HG02852 (cell line): Measurements from ENCODE around the gene IQCN.

Experiments used
- ATAC-seq: cut with Tn5 transposase; IDR thresholded peaks from one replicate; pipeline ENCODE4 v1.9.1; 2021; ENCODE audit warnings: mild to moderate bottlenecking, moderate library complexity; ENCODE audit not compliant: unreplicated experiment

IQCN gene

DNA sequence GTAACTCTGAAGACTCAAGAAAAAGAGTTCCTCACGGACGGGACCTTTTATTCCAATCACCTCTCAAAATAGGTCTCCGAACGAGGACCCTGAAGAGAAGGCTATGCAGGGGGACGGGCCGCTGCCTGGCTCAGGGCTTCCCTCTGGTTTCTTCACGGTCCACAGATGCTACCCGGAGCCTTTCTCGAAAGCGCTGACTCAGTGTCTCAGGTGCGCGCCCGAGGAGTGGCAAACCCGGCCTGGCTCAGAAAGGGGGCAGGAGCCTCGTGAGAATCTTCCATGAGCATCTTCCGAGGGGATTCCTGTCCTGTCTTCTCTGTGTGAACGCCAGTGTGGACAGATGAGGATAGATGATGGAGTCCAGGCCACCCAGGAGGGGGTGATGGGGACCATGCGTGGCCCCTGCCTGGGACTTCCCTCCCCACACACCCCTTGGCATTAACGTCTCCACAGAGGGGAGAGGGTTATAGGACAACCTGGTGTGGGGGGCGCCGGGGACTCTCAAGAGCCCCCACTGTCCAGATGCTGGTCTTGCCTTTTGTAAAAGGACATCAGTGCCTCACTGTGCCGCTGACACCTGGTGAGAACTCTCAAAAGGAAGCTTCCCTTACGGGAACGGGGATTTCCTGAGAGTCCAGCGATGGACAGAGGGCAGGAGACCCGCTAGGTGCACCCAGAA is 32.1 kb upstream of the IQCN start:
- ATAC-seq = no peak

DNA sequence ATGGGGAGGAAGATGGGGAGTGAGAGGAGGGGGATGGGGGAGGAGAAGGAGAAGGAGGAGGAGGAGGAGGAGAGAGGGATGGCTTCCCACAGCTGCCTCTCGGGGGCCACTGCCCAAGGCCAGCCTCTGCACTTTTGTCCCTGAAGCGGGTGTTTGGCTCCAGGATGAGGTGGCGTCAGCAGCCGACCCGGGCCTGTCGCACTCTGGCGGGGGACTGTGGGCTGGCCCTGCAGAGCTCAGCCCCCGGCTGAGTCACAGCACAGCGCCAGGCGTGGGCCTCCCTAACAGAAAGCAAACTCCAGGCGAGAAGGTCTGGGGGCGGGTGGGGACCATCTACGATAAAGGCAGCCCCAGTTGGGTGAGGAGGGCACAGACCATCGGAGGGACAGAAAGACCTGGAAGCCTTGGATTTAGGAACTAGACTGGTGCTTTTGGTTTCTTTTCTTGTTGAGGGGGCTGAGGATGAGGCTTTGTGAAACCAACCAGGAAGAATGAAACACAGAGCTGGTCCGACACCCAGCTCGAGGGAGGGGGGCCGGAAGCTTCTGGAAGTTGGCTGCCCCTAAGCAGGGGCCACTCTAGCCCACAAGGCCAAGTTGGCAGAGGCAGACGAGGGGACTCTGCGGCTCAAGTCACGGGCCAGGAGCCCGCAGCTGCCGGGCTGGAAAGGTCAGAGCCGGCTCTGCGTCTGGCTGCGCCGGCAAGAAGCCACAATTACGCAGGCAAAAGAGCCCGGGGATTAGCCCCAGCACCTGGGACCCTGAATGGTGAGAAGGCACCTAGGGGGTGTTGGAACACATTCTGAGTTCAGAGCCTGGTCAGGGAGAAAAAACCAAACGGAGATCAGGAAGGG is 30.4 kb upstream of the IQCN start:
- no peak for ATAC-seq

DNA sequence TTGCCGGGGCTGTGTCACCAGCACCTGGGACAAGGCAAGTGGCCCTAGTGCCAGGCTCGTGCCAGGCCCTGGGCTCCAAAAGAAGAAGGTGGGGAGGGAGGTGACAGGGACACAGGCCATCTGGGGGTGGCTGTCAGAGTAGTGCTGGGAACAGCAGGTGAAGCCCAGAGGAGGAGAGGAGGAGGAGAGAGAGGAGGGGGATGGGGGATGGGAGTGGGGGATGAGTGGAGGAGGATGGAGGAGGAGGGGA is 29.9 kb upstream of the IQCN start:
- no peak for ATAC-seq

- ATAC-seq = no peak
Measured at GRCh38 chr19:18301718-18302111, 27.5 kb upstream of the IQCN start.

DNA sequence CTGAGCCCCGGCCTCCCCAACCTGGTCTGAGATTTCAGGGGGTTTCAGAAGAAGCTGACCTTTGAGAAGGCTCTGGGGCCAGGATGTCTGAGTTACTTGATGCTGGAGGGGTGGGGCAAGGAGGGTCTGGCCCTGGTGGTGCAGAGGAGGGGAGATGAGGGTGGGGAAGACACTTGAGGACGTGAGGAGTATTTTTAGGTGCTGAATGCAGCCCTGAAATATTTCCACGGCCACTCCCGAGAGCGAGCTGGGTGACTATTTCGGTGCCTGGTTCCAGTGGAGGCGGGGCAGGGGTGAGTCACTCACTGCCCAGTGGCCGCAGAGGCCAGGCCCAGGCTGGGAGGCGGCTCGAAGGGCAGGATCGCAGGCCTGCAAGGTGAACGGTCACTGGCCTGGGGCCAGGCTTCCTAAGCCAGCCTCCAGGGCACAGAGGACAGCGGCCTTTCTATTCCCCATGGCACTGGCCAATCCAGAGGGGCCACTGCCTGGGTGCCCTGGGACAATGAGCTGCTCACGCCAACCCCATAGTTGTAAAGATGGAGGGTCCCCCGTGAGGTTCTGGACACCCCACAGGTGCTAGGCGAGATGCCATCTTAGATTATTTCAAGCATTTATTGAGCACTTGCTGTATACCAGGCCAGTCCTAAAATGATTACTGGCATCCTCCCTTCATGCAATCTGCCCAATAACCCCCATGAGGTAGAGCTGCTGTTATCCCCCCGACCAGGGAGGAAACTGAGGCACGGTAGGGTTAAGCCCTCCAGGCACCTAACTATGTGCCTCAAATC is 26.9 kb upstream of the IQCN start:
- no peak for ATAC-seq

DNA sequence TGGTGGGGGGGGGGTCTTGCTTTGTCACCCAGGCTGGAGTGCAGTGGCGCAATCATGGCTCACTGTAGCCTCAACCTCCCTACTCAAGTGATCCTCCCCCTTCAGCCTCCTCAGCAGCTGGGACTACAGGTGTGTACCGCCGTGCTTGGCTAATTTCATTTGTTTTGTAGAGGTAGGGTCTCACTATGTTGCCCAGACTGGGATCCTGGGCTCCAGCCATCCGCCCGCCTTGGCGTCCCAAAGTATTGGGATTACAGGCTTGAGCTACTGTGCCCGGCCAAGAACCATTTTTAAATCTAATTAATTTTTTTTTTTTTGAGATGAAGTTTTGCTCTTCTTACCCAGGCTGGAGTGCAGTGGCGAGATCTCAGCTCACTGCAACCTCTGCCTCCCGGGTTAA is 25.4 kb upstream of the IQCN start:
- ATAC-seq = no peak

GRCh38 chr19:18298601-18299000 is 24.3 kb upstream of the IQCN start:
- no peak for ATAC-seq

- ATAC-seq = no peak
Measured at GRCh38 chr19:18297308-18297707, 23.1 kb upstream of the IQCN start.

DNA sequence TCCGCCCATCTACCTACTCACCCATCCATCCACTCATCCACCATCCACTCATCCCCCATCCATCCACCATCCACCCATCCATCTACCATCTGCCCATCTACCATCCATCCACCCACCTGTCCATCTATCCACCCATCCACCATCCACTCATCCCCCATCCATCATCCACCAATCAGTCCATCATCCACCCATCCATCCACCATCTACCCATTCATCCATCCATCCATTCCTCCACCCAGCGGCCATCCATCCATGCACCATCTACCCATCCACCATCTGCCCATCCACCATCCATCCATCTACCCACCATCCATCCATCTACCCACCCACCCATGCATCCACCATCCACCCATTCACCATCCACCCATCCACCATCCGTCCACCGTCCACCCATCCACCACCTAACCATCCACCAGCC is 20.8 kb upstream of the IQCN start:
- ATAC-seq = no peak

- ATAC-seq = no peak
Measured at GRCh38 chr19:18294467-18294864, 20.2 kb upstream of the IQCN start.

DNA sequence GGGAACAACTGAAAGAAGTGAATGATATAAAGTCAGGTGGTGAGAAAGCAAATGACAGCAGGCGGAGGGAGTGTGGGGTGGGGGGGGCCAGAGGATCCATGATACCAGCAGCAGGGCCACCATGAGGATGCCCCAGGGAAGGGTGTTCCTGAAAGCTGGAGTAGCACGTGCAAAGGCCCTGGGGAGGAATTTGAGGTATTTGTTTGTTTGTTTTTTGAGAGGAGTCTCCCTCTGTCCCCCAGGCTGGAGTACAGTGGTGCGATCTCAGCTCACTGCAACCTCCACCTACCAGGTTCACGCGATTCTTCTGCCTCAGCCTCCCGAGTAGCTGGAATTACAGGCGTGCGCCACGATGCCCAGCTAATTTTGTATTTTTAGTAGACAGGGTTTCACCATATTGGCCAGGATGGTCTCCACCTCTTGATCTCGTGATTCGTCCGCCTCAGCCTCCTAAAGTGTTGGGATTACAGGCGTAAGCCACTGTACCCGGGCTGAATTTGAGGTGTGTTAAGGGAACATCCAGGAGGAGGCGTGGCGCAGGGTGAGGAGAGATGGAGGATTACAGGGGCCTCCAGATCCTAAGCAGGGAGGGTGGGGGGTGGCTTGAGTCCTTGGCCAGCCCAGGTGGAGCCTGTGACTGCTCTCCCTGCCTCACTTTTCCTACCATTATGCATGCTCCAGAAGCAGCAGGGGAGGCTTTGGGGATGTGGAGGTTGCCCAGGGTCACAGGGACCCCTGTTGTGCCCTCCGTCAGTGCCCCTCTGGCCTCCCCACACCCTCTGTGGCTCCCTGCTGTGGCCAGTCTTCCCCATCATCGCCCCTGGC is 19.6 kb upstream of the IQCN start:
- no peak for ATAC-seq

- ATAC-seq = no peak
Measured at GRCh38 chr19:18292810-18293641, 18.8 kb upstream of the IQCN start.

GRCh38 chr19:18292462-18292809 is 18.2 kb upstream of the IQCN start:
- ATAC-seq = no peak

- ATAC-seq = peak; percentile 52
Measured at GRCh38 chr19:18291590-18292461, 17.6 kb upstream of the IQCN start.

DNA sequence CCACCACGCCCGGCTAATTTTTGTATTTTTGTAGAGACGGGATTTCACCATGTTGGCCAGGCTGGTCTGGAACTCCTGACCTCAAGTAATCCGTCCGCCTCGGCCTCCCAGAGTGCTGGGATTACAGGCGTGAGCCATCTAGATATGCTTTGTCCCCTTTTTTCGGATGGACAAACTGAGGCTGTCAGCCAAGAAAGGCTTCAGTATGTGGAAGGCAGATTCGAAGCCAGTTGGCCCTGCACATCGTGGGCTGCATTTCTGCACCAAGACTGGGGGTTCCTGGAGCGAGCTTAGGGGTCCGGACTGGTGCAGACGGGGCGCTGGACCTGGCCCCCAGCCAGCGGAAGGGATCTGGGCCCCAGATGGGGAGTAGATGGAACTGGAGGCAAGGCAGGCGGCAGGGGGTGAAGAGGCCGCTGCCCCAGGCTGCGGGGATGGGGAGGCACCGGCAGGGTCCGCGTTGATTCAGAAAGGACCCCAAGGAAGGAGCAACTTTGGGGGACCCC is 16.8 kb upstream of the IQCN start:
- no peak for ATAC-seq

DNA sequence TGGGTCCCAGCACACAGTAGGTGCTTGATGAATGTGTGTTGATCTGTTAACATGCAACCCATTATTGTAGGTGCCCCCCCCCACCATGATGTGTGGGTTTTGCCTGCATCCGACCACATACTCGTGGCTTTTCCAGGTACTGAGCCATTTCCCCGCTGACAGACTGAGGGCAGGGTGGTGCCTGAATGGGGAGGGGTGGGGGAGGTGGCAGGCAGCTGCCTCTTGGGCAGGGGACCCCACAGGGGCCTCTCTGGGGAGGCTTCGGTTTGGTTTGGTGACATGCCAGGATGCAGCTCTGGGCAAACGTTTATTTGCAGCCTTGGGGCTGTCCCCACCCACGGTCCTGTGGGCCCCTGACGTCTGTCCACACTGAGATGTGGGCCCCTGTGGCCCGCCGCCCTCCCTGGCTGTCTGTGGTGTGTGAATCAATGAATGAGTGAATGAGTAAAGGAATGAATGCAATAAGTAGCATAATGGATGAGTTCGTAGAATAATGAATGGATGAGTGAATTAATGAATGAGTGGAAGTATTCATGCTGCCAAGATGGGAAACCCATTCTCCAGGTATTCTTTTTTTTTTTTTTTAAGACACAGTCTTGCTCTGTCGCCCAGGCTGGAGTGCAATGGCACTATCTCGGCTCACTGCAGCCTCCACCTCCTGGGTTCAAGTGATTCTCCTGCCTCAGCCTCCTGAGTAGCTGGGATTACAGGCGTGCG is 16.2 kb upstream of the IQCN start:
- no peak for ATAC-seq

DNA sequence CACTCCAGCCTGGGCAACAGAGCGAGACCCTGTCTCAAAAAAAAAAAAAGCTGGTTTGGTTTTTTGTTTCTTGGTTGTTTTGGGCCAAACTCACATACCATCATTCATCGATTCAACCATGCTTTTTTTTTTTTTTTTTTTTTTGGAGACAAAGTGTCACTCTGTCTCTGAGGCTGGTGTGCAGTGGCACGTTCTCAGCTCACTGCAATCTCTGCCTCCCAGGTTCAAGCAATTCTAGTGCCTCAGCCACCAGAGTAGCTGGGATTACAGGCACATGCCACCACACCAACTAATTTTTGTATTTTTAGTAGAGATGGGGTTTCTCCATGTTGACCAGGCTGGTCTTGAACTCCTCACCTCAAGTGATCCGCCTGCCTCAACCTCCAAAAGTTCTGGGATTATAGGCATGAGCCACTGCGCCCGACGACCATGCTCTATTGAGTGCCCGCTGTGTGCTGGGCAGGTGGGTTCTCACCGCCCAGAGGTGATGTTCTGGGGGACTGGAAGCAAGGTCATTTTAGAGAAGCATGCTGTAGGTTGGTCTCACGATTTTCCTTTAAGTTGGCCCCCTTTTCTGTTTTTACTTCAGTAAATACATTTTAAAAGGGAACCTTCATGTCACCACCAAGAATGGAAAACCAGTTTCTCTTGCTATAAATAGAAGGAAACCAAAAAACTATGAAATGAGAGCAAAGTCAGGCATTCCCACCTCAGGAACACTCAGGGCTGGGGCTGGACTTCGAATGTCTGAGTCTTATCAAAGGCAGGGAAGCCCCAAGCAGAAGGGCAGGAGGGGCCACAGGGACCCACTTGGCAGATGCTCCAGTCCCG is 15.4 kb upstream of the IQCN start:
- no peak for ATAC-seq
